Measurements from ENCODE around the gene KCMF1.

- TF ChIP-seq CTCF (conservative IDR thresholded peaks at IDR 0.05) (peak; percentile 15), ZFX (IDR thresholded peaks at IDR 0.05) (no peak)
These were observed 44.8 kb downstream of the KCMF1 start for GRCh38 chr2:85015653-85016360.

All from C4-2B (cell line).